T-helper 2 cell treated with Interferon-gamma antibody and Interleukin-4, amounts not matched to agents 5 μg/mL and 100 μg/mL, for 36 hours (primary cell): Measurements from ENCODE around the gene FCN2.
A peak's percentile ranks its signal among the peaks of the same experiment; 100 is the strongest.
"Not testable (repeated sequence)": the region's sequence is repeated elsewhere in the genome, so short reads cannot be mapped to it uniquely, and the experiment has no call there.

Source experiments
- DNase-seq: peaks from one replicate; pipeline ENCODE4 v3.0.0; 2021; ENCODE audit warnings: low spot score
- H3K27ac Mint-ChIP-seq: one replicate; pipeline ENCODE4 v1.8.0; 2021; ENCODE audit warnings: mild to moderate bottlenecking, mixed read lengths
- H3K27me3 Mint-ChIP-seq: one replicate; pipeline ENCODE4 v1.8.0; 2021; ENCODE audit warnings: low read depth, mixed read lengths
- H3K36me3 Mint-ChIP-seq: one replicate; pipeline ENCODE4 v1.8.0; 2021; ENCODE audit warnings: low read depth, mixed read lengths
- H3K4me1 Mint-ChIP-seq: one replicate; pipeline ENCODE4 v1.8.0; 2021; ENCODE audit warnings: low read depth, mixed read lengths
- H3K4me3 Mint-ChIP-seq: one replicate; pipeline ENCODE4 v1.8.0; 2022; ENCODE audit warnings: mild to moderate bottlenecking, moderate library complexity, mixed read lengths
- H3K9me3 Mint-ChIP-seq: one replicate; pipeline ENCODE4 v1.8.0; 2021; ENCODE audit warnings: mixed read lengths

The FCN2 gene

DNA sequence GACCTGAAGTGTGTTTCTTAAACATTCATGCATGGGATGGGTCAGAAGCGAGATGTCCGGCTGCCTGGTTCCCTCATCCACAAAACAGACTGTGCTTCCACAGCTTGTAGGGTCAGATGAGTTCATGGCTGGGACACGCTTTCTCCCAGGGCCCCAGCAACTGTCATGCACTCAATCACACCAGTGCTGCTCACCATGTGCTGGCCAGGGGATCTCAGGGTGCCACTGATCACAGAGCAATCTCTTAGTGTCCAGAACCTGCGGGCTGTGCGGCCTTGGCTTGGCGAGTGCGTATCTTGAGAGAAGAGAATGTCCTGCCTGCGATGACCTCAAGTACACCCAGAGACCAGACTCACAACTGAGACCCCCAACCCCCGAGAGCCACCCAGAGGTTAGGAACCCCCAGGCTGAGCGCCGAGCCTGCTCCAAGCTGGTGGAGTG lies 26.0 kb upstream of the FCN2 start:
- H3K27ac Mint-ChIP-seq = no peak overlapping the region
- H3K27me3 Mint-ChIP-seq = peaks cover 2% of the 10 kb centered on the region
- H3K4me3 Mint-ChIP-seq = no peak overlapping the region
- H3K4me1 Mint-ChIP-seq = no peaks in the 10 kb centered on the region
- no peaks in the 10 kb centered on the region for H3K36me3 Mint-ChIP-seq
- no peak for DNase-seq
- H3K9me3 Mint-ChIP-seq = no peaks in the 10 kb centered on the region

DNA sequence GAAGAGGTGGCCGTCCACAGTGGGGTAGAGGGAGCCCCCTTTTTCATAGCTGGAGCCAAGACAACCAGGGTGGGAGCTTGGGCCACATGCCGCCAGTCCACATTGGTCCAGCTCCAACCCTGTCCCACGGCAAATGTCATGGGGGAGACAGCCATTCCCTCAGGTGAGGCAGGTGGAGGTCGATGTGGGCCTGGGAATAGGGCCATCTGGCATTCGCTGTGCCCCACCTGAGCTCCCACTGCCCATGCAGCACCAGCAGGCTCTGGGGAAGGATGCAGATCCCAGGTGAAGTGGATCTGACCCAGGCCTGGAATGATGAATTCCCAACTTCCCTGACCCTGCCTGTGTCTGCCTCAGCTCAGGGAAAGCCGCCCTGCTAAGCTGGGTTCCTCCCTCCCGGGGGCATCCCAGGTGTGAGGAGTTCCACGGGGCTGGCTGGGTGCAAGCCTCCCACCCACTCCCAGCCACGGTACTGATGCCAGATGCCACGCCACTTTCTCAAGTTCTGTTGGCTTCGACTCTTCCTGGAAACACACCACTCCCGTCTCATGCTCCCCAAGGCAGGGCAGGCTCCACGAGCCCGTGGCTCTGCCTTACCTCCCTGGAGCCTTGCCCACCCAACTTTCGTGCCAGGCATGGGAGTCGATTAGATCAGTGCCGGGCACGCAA lies 25.2 kb upstream of the FCN2 start:
- Mint-ChIP-seq H3K36me3 (no peaks in the 10 kb centered on the region), H3K9me3 (no peaks in the 10 kb centered on the region), H3K27ac (no peak overlapping the region), H3K4me3 (no peak overlapping the region), H3K27me3 (peaks cover 2% of the 10 kb centered on the region), H3K4me1 (no peaks in the 10 kb centered on the region)
- no peak for DNase-seq

DNA sequence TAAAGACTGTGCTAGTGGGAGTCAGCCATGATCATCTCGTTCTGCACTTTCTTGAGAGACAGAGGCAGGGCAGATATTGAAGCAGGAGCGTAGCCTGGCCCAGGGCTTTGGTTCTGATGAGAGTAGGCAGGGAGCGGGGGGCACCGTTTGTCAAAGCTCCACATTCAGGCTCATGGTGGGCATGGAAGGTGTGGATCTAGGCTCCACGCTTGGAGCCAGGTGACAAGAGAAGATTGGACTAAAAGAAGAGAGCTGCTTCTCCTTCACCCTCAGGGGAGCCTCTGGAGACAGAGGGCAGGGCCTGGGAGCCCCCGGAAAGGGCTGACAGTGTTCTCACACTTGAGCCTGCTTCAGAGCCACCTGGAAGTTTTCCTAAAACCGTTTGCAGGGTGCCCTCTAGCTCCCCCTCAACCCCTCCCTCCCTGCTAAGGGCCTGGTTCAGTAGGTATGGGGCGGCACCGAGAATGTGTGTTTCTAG lies 24.7 kb upstream of the FCN2 start:
- Mint-ChIP-seq H3K9me3 (no peaks in the 10 kb centered on the region), H3K4me3 (no peak overlapping the region), H3K27ac (no peak overlapping the region), H3K27me3 (peaks cover 2% of the 10 kb centered on the region), H3K4me1 (no peaks in the 10 kb centered on the region), H3K36me3 (no peaks in the 10 kb centered on the region)
- no peak for DNase-seq

DNA sequence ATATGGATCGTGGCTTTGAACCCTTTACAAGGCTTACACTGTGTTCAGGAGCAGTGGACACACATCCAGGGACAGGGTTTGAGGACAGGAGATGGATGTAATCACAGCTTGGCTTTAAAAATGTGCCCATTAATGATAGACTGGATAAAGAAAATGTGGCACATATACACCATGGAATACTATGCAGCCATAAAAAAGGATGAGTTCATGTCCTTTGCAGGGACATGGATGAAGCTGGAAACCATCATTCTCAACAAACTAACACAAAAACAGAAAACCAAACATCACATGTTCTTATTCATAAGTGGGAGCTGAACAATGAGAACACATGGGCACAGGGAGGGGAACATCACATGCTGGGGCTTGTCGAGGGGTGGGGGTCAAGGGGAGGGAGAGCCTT lies 23.2 kb upstream of the FCN2 start:
- H3K4me1 Mint-ChIP-seq, H3K27me3 Mint-ChIP-seq, H3K36me3 Mint-ChIP-seq, H3K27ac Mint-ChIP-seq, H3K4me3 Mint-ChIP-seq, H3K9me3 Mint-ChIP-seq, DNase-seq: not testable (repeated sequence)

DNA sequence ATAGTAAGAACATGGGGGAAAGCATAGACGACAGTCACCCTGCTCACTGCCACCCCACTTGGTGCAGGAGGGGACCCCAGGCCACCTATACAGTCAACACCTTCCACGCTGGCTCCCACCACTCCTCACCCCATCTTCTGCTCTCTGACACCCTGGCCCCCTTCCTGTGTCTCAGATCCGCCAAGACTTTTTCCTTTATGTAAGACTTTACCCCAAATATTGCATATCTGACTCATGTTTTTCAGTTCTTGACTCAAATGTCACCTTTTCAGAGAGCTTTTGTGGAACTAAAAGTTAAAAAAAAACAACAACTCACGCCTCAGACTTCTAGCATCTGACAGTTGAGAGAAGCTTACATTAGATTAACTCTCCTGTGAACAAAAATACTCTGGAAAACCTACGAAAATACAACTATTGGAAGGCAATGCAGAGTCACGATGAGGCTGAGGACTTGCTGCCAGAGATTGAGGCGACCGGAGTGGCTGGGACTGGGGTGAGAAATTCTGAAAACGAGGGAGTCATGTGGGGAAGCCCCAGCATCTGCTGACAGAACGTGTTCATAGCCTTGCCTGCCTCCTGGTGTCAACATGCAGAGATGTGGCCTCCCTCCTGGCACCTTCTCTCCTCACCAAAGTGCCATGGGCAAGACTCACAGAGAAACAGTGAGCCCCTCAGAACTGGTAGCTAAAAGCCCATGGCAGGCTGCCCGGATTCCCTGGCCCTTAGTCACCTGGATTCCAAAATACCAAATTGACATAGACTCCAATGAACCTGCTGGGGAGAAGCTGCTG lies 22.4 kb upstream of the FCN2 start:
- Mint-ChIP-seq H3K4me1 (no peaks in the 10 kb centered on the region), H3K4me3 (no peak overlapping the region), H3K27ac (peak overlapping the region; percentile 17), H3K36me3 (no peaks in the 10 kb centered on the region), H3K27me3 (peaks cover 2% of the 10 kb centered on the region), H3K9me3 (no peaks in the 10 kb centered on the region)
- peak; percentile 57 for DNase-seq

DNA sequence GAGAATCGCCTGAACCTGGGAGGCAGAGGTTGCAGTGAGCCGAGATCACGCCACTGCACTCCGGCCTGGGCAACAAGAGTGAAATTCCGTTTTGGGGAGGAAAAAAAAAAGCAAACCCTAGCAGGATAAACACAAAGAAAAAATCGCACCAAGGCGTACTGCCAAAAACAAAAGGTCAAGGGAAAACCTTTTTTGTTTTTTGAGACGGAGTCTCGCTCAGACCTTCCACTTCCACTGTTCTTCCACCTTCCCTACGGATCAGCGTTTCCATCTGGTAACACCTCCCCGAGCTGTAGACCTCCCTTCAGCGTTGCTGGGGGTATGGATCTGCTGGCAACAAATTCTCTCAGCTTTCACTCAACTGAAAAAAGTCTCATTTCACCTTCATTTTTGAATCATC lies 20.1 kb upstream of the FCN2 start:
- Mint-ChIP-seq H3K27me3 (peaks cover 2% of the 10 kb centered on the region), H3K27ac (no peak overlapping the region), H3K36me3 (no peaks in the 10 kb centered on the region), H3K4me1 (no peaks in the 10 kb centered on the region), H3K9me3 (no peaks in the 10 kb centered on the region), H3K4me3 (no peak overlapping the region)
- no peak for DNase-seq

DNA sequence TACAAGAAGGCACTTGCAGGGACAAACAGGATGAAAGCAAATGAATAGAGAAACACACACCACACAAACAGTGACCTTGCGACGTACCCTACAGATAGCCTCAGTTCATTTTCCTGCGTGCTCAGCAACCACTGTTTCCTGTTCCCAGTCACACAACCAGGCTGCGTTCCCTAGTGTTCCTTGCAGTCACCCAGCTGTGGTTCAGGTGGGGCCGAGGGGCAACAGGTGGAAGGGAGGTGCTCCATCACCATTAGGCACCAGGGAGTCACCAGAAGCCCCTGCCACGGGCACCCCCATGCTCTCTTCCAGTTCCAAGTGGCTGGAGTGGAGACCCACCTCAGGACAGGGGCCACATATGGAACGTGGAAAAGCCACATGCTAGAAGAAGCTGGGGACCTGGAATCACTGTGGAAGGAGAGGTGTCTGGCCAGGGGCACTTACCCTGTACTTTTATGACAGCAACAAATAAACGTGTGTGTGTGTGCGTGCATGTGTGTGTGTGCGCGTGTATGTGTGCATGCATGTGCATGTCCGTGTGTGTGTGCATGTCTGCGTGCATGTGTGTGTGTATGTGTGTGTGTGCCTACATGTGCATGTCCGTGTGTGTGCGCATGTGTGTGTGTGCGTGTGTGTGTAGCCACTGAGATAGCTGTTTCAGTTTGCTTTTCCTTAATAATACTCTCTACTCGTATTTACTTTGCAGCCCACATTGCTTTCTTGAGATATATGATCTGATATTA lies 18.8 kb upstream of the FCN2 start:
- no peaks in the 10 kb centered on the region for H3K9me3 Mint-ChIP-seq
- H3K36me3 Mint-ChIP-seq = no peaks in the 10 kb centered on the region
- H3K4me3 Mint-ChIP-seq = no peak overlapping the region
- H3K27me3 Mint-ChIP-seq = peaks cover 2% of the 10 kb centered on the region
- no peak for DNase-seq
- no peak overlapping the region for H3K27ac Mint-ChIP-seq
- no peaks in the 10 kb centered on the region for H3K4me1 Mint-ChIP-seq

DNA sequence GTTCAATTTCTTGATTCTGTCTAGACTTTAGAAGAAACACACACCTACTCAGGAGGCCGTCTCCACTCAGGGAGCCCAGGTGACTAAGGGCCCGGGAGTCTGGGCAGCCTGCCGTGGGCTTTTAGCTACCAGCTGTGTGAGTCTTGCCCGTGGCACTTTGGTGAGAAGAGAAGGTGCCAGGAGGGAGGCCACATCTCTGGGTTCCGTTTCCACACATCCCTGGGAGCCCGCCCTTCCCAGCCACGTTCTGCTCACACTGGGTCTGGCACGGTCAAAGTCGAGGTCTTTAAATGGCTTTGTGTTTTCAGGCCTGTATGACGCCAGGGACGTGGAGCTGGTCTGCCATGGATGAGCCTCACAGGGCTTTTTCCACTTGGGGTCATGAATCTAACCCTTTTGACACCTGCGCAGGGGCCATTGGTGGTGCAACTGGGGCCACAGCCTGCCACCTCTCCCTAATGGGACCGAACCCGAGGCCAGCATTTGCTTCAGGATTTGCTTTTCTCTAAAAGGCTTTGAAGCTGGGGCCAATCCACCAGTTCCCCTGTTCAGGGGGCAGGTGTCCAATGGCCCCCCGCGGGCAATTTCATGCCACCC lies 17.2 kb upstream of the FCN2 start:
- Mint-ChIP-seq H3K4me3 (no peak overlapping the region), H3K9me3 (no peaks in the 10 kb centered on the region), H3K36me3 (no peaks in the 10 kb centered on the region), H3K27me3 (no peaks in the 10 kb centered on the region), H3K4me1 (no peaks in the 10 kb centered on the region), H3K27ac (no peak overlapping the region)
- DNase-seq = no peak

DNA sequence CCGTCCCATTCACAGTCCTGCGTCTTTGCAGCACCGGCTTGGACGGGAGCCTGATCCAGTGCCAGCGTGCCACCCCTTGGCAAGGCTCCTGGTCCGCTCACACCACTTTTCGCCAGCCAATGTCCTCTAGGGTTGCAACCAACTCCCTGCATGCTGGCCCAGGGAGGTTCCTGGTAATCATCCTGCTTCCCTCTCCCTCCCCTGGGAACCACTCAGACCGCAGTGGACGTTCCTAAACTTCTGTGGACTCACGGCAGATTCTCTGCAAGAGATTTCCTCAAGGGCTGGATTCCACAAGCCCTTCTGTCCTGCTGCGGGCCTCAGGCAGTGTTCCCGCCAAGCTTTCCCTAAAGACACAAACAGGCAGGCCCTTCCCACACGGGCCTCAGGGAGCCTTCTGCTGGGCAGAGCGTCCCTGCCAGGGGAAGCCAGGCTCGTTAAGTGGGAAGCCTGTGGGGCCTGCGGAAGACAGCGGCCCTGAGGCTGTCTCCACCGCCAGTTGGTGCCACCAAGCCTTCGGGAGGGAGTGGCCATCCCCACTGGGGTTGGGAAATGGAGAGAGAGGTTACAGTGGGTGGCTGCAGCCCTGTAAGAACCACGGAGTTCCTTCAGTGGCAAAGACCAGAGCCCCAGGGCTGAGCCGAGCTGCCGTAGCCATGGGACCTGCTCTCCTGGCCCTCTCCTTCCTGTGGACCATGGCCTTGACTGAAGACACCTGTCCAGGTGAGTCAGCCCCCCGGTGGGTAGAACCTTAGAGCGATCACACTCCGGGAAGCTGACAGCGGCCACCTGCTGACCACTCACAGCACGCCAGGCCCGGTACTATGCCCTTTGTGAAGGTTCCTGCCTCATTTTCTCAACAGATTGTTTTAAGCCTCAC lies 16.4 kb upstream of the FCN2 start:
- H3K4me1 Mint-ChIP-seq = no peaks in the 10 kb centered on the region
- no peaks in the 10 kb centered on the region for H3K9me3 Mint-ChIP-seq
- no peak overlapping the region for H3K4me3 Mint-ChIP-seq
- DNase-seq = no peak
- no peaks in the 10 kb centered on the region for H3K36me3 Mint-ChIP-seq
- H3K27ac Mint-ChIP-seq = no peak overlapping the region
- no peaks in the 10 kb centered on the region for H3K27me3 Mint-ChIP-seq

DNA sequence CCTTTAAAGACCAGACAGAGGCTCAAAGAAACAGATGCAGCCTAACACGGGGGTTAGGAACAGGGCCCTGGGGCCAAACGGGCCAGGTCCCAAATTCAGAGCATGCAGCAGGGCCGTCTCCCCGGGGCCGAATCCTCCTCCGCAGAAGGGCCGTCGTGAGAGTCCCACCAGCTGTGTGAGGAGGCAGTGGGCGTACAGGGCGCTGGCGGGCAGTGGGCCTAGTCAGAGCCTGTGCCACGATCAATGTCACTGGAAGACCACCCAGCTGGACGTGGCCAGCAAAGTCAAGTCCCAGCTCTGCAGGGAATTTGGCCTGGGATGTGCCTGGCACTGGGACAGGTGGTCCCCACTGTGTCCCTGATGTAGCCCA lies 15.8 kb upstream of the FCN2 start:
- no peak for DNase-seq
- Mint-ChIP-seq H3K27me3 (no peaks in the 10 kb centered on the region), H3K27ac (no peak overlapping the region), H3K36me3 (no peaks in the 10 kb centered on the region), H3K4me3 (no peak overlapping the region), H3K4me1 (no peaks in the 10 kb centered on the region), H3K9me3 (no peaks in the 10 kb centered on the region)

DNA sequence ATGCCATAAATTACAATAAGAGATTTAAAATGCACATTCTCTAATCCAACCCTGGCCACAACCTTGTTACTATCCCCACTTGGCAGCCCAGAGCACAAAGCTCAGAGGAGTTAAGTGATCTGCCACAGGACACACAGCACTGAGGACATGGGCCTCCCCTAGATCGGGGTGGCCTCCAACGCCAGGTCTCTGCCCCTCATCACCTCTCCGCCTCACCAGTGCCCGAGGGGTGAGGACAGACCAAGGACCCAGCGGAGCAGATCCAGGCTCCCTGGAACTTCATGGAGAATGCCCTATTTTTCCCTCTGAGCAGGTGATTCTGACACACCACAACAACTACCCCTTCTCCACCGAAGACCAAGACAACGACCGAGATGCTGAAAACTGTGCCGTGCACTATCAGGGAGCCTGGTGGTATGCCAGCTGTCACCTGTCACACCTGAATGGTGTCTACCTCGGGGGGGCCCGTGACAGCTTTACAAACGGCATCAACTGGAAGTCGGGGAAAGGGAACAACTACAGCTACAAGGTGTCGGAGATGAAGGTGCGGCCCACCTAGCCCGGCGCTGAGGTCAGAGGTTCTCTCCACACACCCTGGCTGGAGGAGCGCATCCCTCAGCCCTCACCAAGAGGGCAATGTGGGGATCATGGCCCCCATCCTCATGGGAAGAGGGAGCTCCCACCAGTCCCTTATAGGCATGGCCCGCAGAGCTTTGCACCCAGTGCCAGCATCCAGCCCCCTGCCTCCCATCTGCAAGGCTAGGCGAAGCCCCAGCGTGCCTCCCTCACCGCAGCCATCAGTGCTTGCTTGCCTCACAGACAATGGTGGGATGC lies 12.5 kb upstream of the FCN2 start:
- H3K4me1 Mint-ChIP-seq = no peaks in the 10 kb centered on the region

DNA sequence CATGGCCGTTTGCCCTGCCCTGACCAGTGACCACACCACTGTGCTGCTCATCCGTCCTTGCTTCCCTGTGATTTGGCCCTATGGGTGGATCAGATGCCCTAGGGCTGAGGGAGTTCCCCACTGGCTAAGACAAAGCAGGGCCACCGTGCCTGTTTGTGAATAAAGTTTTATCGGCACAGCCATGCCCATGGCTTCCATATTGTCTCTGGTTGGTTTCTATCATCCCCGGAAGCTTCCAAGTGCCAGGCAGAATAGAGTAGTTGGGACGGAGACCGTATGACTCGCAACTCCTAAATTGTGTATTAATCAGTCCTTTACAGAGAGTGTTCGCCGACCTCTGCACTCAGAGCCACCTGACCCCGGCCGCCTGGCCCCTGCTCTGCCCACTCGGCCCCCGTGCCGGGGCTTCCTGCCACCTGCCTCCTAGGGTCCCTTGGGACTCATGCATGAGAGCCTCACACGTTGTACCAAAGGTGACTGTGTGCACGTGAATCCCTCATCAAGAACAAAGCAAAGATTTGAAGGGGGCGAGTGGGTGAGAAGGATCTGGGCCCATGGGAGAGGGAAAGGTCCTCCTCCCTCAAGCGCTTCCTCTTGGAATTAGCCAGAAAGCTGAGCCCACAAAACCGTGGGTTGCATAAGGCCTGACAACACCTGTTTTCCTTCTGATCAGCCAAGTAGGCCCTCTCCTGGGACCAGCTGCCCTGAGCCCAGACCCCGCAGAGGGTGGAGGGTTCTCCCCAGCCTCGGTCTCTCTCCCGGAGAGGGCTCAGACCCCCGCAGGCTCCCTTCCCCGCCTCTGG lies 11.7 kb upstream of the FCN2 start:
- DNase-seq = no peak
- no peaks in the 10 kb centered on the region for H3K27me3 Mint-ChIP-seq

More for the DNA sequence above, 12.5 kb upstream of the FCN2 start:
- Mint-ChIP-seq H3K9me3 (no peaks in the 10 kb centered on the region), H3K27me3 (no peaks in the 10 kb centered on the region), H3K27ac (no peak overlapping the region), H3K36me3 (no peaks in the 10 kb centered on the region), H3K4me3 (no peak overlapping the region)
- no peak for DNase-seq

More for the DNA sequence above, 11.7 kb upstream of the FCN2 start:
- Mint-ChIP-seq H3K4me3 (no peak overlapping the region), H3K27ac (no peak overlapping the region), H3K9me3 (no peaks in the 10 kb centered on the region), H3K36me3 (no peaks in the 10 kb centered on the region), H3K4me1 (no peaks in the 10 kb centered on the region)
